ES-I3 (cell line): ENCODE data around the gene BNIP5.

ENCODE experiments used
- H3K36me3 ChIP-seq: 2 replicates; pipeline ENCODE4 v1.6.1; 2013; ENCODE audit warnings: mild to moderate bottlenecking, low read length, control low read depth, moderate library complexity; ENCODE audit not compliant: insufficient read depth
- H3K4me1 ChIP-seq: 2 replicates; pipeline ENCODE4 v1.6.1; 2013; ENCODE audit warnings: mild to moderate bottlenecking, control low read depth, low read length; ENCODE audit not compliant: insufficient read depth
- H3K9ac ChIP-seq: 2 replicates; pipeline ENCODE4 v1.6.1; 2013; ENCODE audit warnings: low read depth, mild to moderate bottlenecking, low read length, moderate library complexity
- H3K9me3 ChIP-seq: 2 replicates; pipeline ENCODE4 v1.6.1; 2013; ENCODE audit warnings: mild to moderate bottlenecking, low read length, moderate library complexity; ENCODE audit not compliant: control insufficient read depth, insufficient read depth

BNIP5 gene

GRCh38 chr6:36315921-36316320, 20.8 kb downstream of the BNIP5 start:
- no peaks in the 10 kb centered on the region for H3K9me3 ChIP-seq
- H3K9ac ChIP-seq: no peak overlapping the region
- no peaks in the 10 kb centered on the region for H3K36me3 ChIP-seq
- H3K4me1 ChIP-seq: peaks cover 13% of the 10 kb centered on the region; the same call in 1 of the 2 replicates

DNA sequence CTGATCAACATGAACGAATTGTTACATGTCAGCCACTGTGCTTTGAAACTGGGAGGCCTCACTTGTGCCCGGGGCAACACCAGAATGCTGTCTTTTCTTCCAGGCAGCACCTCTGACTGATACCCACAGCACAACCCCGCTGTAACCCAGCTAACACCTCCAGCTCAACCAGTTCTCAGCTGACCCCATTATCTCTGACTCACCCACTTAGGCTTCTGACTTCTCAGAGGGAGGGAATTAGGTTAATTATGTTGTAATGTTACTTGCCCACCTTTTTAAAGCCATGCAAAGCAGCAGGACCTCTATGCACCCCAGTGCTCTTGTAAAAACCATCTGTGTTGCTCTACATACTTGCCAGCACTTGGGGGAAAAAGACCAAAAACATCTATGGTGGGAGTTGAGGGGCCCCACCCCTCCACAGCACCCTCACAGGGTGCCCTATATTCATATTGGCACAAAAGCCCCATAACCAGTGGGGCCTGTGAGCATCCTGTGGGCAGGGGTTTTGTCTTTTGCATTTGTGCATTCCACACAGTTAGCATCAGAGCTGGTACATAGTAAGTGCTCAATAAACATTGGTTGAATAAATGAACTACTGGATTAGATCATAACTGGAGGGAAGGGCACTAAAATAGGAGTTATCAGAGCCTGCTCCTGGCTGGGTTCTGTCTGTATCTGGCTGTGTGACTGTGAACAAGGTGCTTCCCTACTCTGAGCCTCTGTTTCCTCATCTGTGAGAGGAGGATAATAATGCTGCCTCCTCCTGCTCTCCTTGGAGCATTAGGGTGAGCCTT, 22.3 kb downstream of the BNIP5 start:
- peaks cover 13% of the 10 kb centered on the region; the same call in 1 of the 2 replicates for H3K4me1 ChIP-seq

DNA sequence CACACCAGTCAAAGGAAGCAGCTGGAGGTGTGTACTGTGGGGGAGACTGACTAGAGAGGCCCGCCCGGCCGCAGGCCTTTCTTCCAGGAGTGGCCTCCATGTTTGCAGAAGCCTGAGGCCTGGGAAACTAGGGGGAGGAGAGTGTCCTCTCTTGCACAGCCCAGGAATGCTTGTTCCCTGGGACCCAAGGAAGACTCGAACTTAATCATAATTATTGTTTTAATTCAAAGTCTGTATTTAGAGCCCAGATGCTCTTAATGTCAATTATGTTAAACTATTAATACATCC, 23.1 kb downstream of the BNIP5 start:
- Histone ChIP-seq H3K36me3 (no peaks in the 10 kb centered on the region), H3K9me3 (no peaks in the 10 kb centered on the region), H3K9ac (no peak overlapping the region), H3K4me1 (peaks cover 13% of the 10 kb centered on the region; the same call in 1 of the 2 replicates)

More for the DNA sequence above, 22.3 kb downstream of the BNIP5 start:
- Histone ChIP-seq H3K9me3 (no peaks in the 10 kb centered on the region), H3K9ac (no peak overlapping the region), H3K36me3 (no peaks in the 10 kb centered on the region)

GRCh38 chr6:36312854-36313648, 23.6 kb downstream of the BNIP5 start:
- H3K9ac ChIP-seq: no peak overlapping the region
- H3K9me3 ChIP-seq: no peaks in the 10 kb centered on the region
- H3K4me1 ChIP-seq: peaks cover 13% of the 10 kb centered on the region; the same call in 1 of the 2 replicates
- no peaks in the 10 kb centered on the region for H3K36me3 ChIP-seq

DNA sequence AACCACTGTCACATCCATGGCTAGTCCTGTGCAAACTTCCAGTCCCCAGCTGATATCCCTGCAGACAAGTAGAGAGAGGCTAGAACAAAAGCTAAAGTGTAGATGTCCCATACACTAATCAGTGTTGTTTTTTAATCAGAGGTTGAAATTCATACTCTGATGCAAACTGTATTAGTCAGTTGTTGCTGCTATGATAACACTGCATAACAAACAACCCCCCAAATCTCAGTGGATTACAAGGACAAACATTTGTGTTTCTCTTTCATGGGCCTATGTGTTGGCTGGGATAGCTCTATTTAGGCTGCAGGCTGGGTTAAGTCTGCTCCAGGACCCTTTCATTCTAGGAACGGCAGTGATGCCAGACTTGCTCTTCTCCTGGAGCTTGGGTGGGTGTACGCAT, 26.8 kb downstream of the BNIP5 start:
- Histone ChIP-seq H3K36me3 (no peaks in the 10 kb centered on the region), H3K9ac (no peak overlapping the region), H3K9me3 (no peaks in the 10 kb centered on the region), H3K4me1 (peaks cover 13% of the 10 kb centered on the region; the same call in 1 of the 2 replicates)

DNA sequence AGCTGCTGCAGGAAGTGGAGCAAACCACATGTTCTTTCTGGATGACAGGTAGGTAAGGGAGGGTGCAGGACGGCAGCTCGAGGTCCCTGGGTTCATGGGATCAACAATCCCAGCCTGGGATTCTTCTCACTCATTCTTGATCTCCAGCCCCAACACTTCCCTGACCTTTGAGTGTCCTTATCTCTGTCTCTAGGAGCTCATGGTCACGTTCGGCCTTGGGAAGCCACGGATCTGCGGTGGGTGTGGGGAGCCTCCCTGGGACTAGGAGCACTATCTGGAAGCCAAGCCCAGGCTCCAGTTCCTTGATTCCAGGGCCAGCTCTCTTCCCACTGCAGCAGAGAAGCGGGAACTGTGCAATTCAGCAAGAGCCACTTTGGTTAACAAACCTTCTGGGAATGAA, 27.5 kb downstream of the BNIP5 start:
- Histone ChIP-seq H3K9ac (no peak overlapping the region), H3K36me3 (no peaks in the 10 kb centered on the region), H3K4me1 (peaks cover 8% of the 10 kb centered on the region; the same call in 1 of the 2 replicates), H3K9me3 (no peaks in the 10 kb centered on the region)

- Histone ChIP-seq H3K9ac (no peak overlapping the region), H3K9me3 (no peaks in the 10 kb centered on the region), H3K36me3 (no peaks in the 10 kb centered on the region), H3K4me1 (peaks cover 2% of the 10 kb centered on the region; the same call in 1 of the 2 replicates)
These were observed 28.2 kb downstream of the BNIP5 start for GRCh38 chr6:36308514-36308913.

DNA sequence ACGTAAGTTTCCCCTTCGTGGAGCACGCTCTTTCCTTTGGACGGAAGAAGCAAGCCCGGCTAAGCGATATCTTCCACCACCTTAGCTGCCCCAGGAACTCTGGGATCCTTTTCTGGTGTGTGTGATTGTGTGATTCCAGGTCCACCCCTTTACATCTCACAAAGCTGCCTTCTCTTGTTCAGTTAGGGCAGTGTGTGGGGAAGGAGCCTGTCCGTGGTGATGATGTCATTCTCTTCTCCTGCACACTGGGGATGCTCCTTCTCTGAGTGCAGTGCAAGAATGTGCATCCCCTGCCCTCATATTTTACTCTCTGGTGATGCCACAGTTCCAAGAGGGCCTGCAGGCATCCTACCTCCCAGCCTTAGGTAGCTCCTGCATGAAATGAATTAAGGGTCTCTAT, 30.3 kb downstream of the BNIP5 start:
- Histone ChIP-seq H3K9me3 (no peaks in the 10 kb centered on the region), H3K4me1 (no peaks in the 10 kb centered on the region), H3K36me3 (no peaks in the 10 kb centered on the region), H3K9ac (no peak overlapping the region)

DNA sequence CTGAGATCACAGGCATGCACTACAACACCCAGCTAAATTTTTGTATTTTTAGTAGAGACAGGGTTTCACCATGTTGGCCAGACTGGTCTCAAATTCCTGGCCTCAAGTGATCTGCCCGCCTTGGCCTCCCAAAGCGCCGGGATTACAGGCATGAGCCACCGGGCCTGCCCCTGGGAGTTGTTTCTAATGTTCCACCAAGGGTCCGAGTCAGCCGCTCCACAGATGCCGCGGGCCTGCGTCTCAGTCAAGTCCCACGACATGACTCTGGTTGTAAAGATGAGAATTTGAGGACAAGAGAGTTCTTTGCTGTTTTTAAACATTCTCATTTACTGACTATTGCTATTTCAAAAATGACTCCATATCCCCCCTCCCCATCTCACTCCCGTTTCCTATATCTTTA, 30.8 kb downstream of the BNIP5 start:
- Histone ChIP-seq H3K9ac (no peak overlapping the region), H3K4me1 (no peaks in the 10 kb centered on the region), H3K9me3 (no peaks in the 10 kb centered on the region)

DNA sequence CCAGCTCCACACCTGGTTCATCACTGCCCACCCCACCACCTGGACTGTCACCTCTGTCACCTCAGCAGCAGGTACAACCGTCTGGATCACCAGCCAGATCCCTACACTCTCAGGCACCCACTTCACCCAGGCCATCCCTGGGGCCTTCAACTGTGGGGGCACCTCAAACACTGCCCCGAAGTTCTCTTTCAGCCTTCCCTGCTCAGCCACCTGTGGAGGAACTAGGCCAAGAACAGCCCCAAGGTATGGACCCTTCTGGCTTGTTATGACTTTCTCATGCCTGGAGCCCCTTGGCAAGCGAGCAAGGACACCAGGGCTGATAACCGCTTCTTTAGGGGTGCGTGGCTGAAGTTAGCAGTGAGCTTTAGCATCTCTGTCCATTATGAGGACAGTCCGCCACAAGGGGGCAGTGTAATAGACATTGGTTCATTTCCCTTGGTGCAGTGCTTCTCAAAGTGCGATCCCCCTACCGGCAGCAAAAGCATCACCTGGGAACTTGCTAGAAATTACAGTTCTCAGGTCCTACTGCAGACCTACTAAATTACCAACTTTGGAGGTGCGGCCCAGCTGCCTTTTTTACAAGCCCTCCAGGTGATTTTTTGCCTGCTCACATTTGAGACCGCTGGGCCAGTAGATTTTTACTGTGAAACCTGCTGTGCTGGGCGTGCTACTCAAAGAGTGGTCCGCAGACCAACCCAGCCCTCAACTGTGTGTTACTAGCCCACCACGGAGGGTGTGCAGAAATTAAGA, 34.3 kb downstream of the BNIP5 start:
- Histone ChIP-seq H3K9ac (no peak overlapping the region), H3K4me1 (no peaks in the 10 kb centered on the region), H3K36me3 (no peaks in the 10 kb centered on the region), H3K9me3 (no peaks in the 10 kb centered on the region)

More for the DNA sequence above, 30.8 kb downstream of the BNIP5 start:
- no peaks in the 10 kb centered on the region for H3K36me3 ChIP-seq

DNA sequence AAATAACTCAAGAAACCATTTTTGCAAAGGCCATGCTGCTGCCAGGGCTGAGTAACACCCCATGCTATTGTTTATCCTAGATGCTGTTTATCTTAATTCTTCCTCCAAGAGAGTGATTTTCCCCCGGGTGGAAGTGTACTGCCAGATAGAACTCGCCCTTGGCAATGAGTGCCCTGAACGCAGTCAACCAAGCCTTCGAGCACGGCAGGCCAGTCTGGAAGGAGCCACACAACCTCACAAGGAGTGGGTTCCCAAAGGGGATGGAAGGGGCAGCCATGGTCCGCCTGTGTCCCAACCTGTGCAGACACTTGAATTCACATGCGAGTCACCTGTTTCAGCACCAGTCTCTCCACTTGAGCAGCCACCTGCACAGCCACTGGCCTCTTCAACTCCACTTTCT, 34.9 kb downstream of the BNIP5 start:
- Histone ChIP-seq H3K9ac (no peak overlapping the region), H3K4me1 (no peaks in the 10 kb centered on the region), H3K9me3 (no peaks in the 10 kb centered on the region), H3K36me3 (no peaks in the 10 kb centered on the region)

- Histone ChIP-seq H3K36me3 (no peaks in the 10 kb centered on the region), H3K9ac (no peak overlapping the region), H3K4me1 (no peaks in the 10 kb centered on the region), H3K9me3 (no peaks in the 10 kb centered on the region)
These were observed 35.5 kb downstream of the BNIP5 start for GRCh38 chr6:36301085-36301658.

- Histone ChIP-seq H3K36me3 (no peaks in the 10 kb centered on the region), H3K9ac (no peak overlapping the region), H3K4me1 (no peaks in the 10 kb centered on the region), H3K9me3 (no peaks in the 10 kb centered on the region)
These were observed 38.7 kb downstream of the BNIP5 start for GRCh38 chr6:36298027-36298426.

DNA sequence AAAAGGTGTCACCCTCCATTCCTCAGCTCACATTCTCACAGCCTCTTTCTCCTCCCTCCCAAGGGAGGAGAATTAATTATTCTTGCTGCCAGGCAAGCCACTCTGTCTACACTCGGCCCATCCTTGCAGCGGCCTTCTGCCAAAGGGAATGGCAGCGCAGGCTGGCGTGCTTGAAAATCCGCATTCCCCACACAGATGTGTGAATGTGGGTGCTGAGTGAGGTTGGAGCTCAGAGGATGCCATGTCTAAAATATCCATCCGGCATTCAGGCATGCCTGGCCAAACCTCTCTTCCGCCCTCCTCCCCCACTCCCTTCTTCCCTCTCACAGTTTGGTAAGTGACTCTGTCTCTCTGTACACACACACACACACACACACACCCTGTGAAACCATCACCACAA, 39.2 kb downstream of the BNIP5 start:
- Histone ChIP-seq H3K9me3 (no peaks in the 10 kb centered on the region), H3K9ac (no peak overlapping the region), H3K4me1 (no peaks in the 10 kb centered on the region), H3K36me3 (no peaks in the 10 kb centered on the region)
